ENCODE data around the gene RTEL1. TPM values are rescaled to one million over a fixed set of nuclear protein-coding genes. Genes with fewer than 3 reads are reported as not detected.

Gene RTEL1
- total RNA-seq, 1 experiment from 2014 or later, result 39.2 TPM

- POLR2A ChIA-PET, result interaction anchor here (0.6 kb wide), 2 partner anchors 11 to 20 kb away, joined by 3 read pairs; no protein-coding TSS in a partner anchor
- DNase-seq (ENCODE audit: unreplicated experiment), result no peak
- intact Hi-C loops (cut with micrococcal nuclease), result no loop called here
- no peaks in the 10 kb centered on the region for H3K9me3 Mint-ChIP-seq (ENCODE audit: unreplicated experiment)
- no peak overlapping the region for H3K4me3 Mint-ChIP-seq (ENCODE audit: unreplicated experiment)
- no peak overlapping the region for H3K27ac Mint-ChIP-seq (ENCODE audit: low read depth, unreplicated experiment)
- H3K4me1 Mint-ChIP-seq (ENCODE audit: insufficient read depth, unreplicated experiment), result no peaks in the 10 kb centered on the region
- peaks cover 20% of the 10 kb centered on the region for H3K36me3 Mint-ChIP-seq (ENCODE audit: insufficient read depth, unreplicated experiment)
- CTCF ChIA-PET, result interaction anchor here (1.5 kb wide), 1 partner anchor 121 kb away, joined by 5 read pairs; no protein-coding TSS in a partner anchor
- H3K27me3 Mint-ChIP-seq (ENCODE audit: insufficient read depth, unreplicated experiment), result no peaks in the 10 kb centered on the region
- TF ChIP-seq, protein P1, sequence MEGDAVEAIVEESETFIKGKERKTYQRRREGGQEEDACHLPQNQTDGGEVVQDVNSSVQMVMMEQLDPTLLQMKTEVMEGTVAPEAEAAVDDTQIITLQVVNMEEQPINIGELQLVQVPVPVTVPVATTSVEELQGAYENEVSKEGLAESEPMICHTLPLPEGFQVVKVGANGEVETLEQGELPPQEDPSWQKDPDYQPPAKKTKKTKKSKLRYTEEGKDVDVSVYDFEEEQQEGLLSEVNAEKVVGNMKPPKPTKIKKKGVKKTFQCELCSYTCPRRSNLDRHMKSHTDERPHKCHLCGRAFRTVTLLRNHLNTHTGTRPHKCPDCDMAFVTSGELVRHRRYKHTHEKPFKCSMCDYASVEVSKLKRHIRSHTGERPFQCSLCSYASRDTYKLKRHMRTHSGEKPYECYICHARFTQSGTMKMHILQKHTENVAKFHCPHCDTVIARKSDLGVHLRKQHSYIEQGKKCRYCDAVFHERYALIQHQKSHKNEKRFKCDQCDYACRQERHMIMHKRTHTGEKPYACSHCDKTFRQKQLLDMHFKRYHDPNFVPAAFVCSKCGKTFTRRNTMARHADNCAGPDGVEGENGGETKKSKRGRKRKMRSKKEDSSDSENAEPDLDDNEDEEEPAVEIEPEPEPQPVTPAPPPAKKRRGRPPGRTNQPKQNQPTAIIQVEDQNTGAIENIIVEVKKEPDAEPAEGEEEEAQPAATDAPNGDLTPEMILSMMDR (IDR thresholded peaks at IDR 0.05; ENCODE audit: unreplicated experiment), result no peak
- no TSS peak for BruUV-seq (replicated peaks)
Measured at GRCh38 chr20:63617876-63618265, 40.2 kb upstream of the RTEL1 start.

- BruUV-seq (replicated peaks), result no TSS peak
- H3K4me3 Mint-ChIP-seq (ENCODE audit: unreplicated experiment), result no peak overlapping the region
- no peaks in the 10 kb centered on the region for H3K4me1 Mint-ChIP-seq (ENCODE audit: insufficient read depth, unreplicated experiment)
- intact Hi-C loops (cut with micrococcal nuclease), result no loop called here
- CTCF ChIA-PET, result interaction anchor here (0.6 to 1.5 kb wide), 4 partner anchors 12 to 122 kb away, joined by 3 to 5 read pairs (median 3); no protein-coding TSS in a partner anchor
- POLR2A ChIA-PET, result interaction anchor here (0.5 to 0.6 kb wide), 2 partner anchors 11 to 134 kb away, joined by 3 read pairs; no protein-coding TSS in a partner anchor
- DNase-seq (ENCODE audit: unreplicated experiment), result no peak
- no peaks in the 10 kb centered on the region for H3K9me3 Mint-ChIP-seq (ENCODE audit: unreplicated experiment)
- H3K27ac Mint-ChIP-seq (ENCODE audit: low read depth, unreplicated experiment), result no peak overlapping the region
- TF ChIP-seq, protein P1 (IDR thresholded peaks at IDR 0.05; ENCODE audit: unreplicated experiment), result no peak
- no peaks in the 10 kb centered on the region for H3K27me3 Mint-ChIP-seq (ENCODE audit: insufficient read depth, unreplicated experiment)
- H3K36me3 Mint-ChIP-seq (ENCODE audit: insufficient read depth, unreplicated experiment), result peaks cover 19% of the 10 kb centered on the region
Measured at GRCh38 chr20:63618291-63618980, 39.7 kb upstream of the RTEL1 start.

GRCh38 chr20:63619086-63619485 lies 39.0 kb upstream of the RTEL1 start:
- TF ChIP-seq, protein P1 (IDR thresholded peaks at IDR 0.05; ENCODE audit: unreplicated experiment), result no peak
- Mint-ChIP-seq H3K36me3 (ENCODE audit: insufficient read depth, unreplicated experiment) (peaks cover 14% of the 10 kb centered on the region), H3K27ac (ENCODE audit: low read depth, unreplicated experiment) (no peak overlapping the region), H3K27me3 (ENCODE audit: insufficient read depth, unreplicated experiment) (no peaks in the 10 kb centered on the region), H3K4me3 (ENCODE audit: unreplicated experiment) (no peak overlapping the region), H3K4me1 (ENCODE audit: insufficient read depth, unreplicated experiment) (no peaks in the 10 kb centered on the region), H3K9me3 (ENCODE audit: unreplicated experiment) (no peaks in the 10 kb centered on the region)
- no TSS peak for BruUV-seq (replicated peaks)
- ChIA-PET POLR2A (interaction anchor here (0.5 kb wide), 1 partner anchor 133 kb away, joined by 3 read pairs; no protein-coding TSS in a partner anchor), CTCF (interaction anchor here (0.7 to 1.0 kb wide), 2 partner anchors 12 to 16 kb away, joined by 3 read pairs; no protein-coding TSS in a partner anchor)
- intact Hi-C loops (cut with micrococcal nuclease), result no loop called here
- no peak for DNase-seq (ENCODE audit: unreplicated experiment)

DNA sequence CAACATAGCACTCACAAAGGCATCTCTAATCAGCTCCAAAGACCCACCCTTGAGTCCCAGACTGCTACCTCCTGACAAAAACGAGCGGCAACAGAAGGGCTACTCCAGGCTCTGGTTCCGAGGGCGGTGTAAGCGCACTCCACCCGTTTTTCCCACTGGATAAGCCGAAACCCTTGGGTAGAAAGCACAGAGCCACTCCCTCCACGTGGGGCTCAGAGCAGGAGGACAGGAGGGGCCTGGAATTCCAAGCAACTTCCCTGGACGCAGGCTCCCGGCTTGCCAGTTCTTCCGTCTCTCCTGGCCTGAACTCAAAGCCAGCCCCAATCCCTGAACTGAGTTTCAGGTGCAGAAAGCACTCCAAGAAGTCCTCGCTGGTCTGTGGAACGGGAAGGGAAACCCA lies 38.6 kb upstream of the RTEL1 start:
- DNase-seq (ENCODE audit: unreplicated experiment), result no peak
- intact Hi-C loops (cut with micrococcal nuclease), result no loop called here
- Mint-ChIP-seq H3K27me3 (ENCODE audit: insufficient read depth, unreplicated experiment) (no peaks in the 10 kb centered on the region), H3K36me3 (ENCODE audit: insufficient read depth, unreplicated experiment) (peaks cover 17% of the 10 kb centered on the region), H3K4me1 (ENCODE audit: insufficient read depth, unreplicated experiment) (no peaks in the 10 kb centered on the region), H3K4me3 (ENCODE audit: unreplicated experiment) (no peak overlapping the region), H3K9me3 (ENCODE audit: unreplicated experiment) (no peaks in the 10 kb centered on the region), H3K27ac (ENCODE audit: low read depth, unreplicated experiment) (no peak overlapping the region)
- CTCF ChIA-PET, result no interaction called here
- no TSS peak for BruUV-seq (replicated peaks)
- POLR2A ChIA-PET, result interaction anchor here (0.5 kb wide), 1 partner anchor 26 kb away, joined by 7 read pairs; no protein-coding TSS in a partner anchor
- TF ChIP-seq, protein P1 (IDR thresholded peaks at IDR 0.05; ENCODE audit: unreplicated experiment), result no peak

Measured in MCF 10A (cell line).